GM21381 (cell line): Measurements from ENCODE around the gene ACAA1.
"Not testable (repeated sequence)": the region's sequence is repeated elsewhere in the genome, so short reads cannot be mapped to it uniquely, and the experiment has no call there.

Experiments
- ATAC-seq: cut with Tn5 transposase; IDR thresholded peaks from one replicate; pipeline ENCODE4 v1.9.1; 2021; ENCODE audit warnings: mild to moderate bottlenecking, moderate library complexity; ENCODE audit not compliant: unreplicated experiment

The ACAA1 gene

GRCh38 chr3:38107911-38108648 is 28.8 kb downstream of the ACAA1 start:
- no peak for ATAC-seq

- no peak for ATAC-seq
Measured at GRCh38 chr3:38105525-38105924, 31.4 kb downstream of the ACAA1 start.

GRCh38 chr3:38102444-38102814 is 34.5 kb downstream of the ACAA1 start:
- ATAC-seq: no peak

- ATAC-seq: no peak
Measured at GRCh38 chr3:38101811-38102443, 35.0 kb downstream of the ACAA1 start.

- ATAC-seq: no peak
Measured at GRCh38 chr3:38100498-38100897, 36.4 kb downstream of the ACAA1 start.

GRCh38 chr3:38099518-38099917 is 37.4 kb downstream of the ACAA1 start:
- ATAC-seq: no peak

GRCh38 chr3:38098376-38098723 is 38.6 kb downstream of the ACAA1 start:
- ATAC-seq: no peak

- no peak for ATAC-seq
Measured at GRCh38 chr3:38097446-38098375, 39.2 kb downstream of the ACAA1 start.

GRCh38 chr3:38095669-38096483 is 41.1 kb downstream of the ACAA1 start:
- no peak for ATAC-seq

- no peak for ATAC-seq
Measured at GRCh38 chr3:38094999-38095398, 41.9 kb downstream of the ACAA1 start.

- ATAC-seq: no peak
Measured at GRCh38 chr3:38090453-38090852, 46.5 kb downstream of the ACAA1 start.

GRCh38 chr3:38089163-38089562 is 47.8 kb downstream of the ACAA1 start:
- no peak for ATAC-seq

- ATAC-seq: no peak
Measured at GRCh38 chr3:38088126-38089078, 48.5 kb downstream of the ACAA1 start.

GRCh38 chr3:38087278-38087677 is 49.6 kb downstream of the ACAA1 start:
- not testable (repeated sequence) for ATAC-seq

- no peak for ATAC-seq
Measured at GRCh38 chr3:38086496-38086895, 50.4 kb downstream of the ACAA1 start.

GRCh38 chr3:38085943-38086324 is 51.0 kb downstream of the ACAA1 start:
- ATAC-seq: no peak

GRCh38 chr3:38085311-38085942 is 51.5 kb downstream of the ACAA1 start:
- ATAC-seq: no peak

GRCh38 chr3:38084334-38085310 is 52.3 kb downstream of the ACAA1 start:
- ATAC-seq: no peak
